Measurements from ENCODE around the gene CFAP61.

CFAP61 gene

DNA sequence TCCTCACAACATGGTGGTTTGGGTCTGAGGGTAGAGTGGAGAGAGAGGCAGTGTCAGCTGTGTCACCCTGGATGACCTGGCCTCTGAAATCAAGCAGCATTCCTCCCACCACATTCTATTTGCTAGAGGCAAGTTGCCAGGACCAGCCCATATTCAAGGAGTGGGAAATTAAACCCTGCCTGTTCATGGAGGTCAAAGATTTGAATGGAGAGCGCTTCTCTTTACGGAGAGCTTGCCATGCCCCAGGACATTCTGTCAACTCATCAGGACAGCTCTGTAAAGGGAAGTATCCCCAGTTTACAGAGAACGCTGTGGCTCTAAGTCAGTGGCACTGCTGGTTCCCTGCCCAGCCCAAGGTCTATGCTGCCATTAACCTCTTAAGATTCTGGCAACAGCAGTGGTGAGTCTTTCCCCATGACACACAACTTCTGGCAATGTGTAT is 225.6 kb downstream of the CFAP61 start:
- Histone ChIP-seq H3K9me3 (ENCODE audit: insufficient read depth, low read depth, low read length) (no peaks in the 10 kb centered on the region), H3F3A (ENCODE audit: low read depth) (no peaks in the 10 kb centered on the region), H3K79me2 (ENCODE audit: insufficient read depth, low read length) (no peaks in the 10 kb centered on the region), H4K20me1 (ENCODE audit: insufficient read depth, low read length, poor library complexity, severe bottlenecking) (no peaks in the 10 kb centered on the region), H2AFZ (ENCODE audit: low read length) (no peak overlapping the region), H3K9me2 (replicated peaks; ENCODE audit: low read depth, low read length) (no peaks in the 10 kb centered on the region), H3K4me3 (ENCODE audit: low read length, poor library complexity, severe bottlenecking) (no peak overlapping the region), H3K4me2 (ENCODE audit: low read depth, low read length, poor library complexity, severe bottlenecking) (no peak overlapping the region), H3K36me3 (ENCODE audit: insufficient read depth, low read length) (no peaks in the 10 kb centered on the region), H3K4me1 (ENCODE audit: insufficient read depth, low read length, poor library complexity, severe bottlenecking) (no peaks in the 10 kb centered on the region), H3K27me3 (ENCODE audit: insufficient read depth, low read length, poor library complexity, severe bottlenecking) (no peaks in the 10 kb centered on the region), H3K9ac (ENCODE audit: low read depth, low read length, poor library complexity, severe bottlenecking) (no peak overlapping the region)
- TF ChIP-seq EZH2phosphoT487 (IDR thresholded peaks at IDR 0.05; ENCODE audit: borderline replicate concordance) = no peak
- TF ChIP-seq, protein P1, sequence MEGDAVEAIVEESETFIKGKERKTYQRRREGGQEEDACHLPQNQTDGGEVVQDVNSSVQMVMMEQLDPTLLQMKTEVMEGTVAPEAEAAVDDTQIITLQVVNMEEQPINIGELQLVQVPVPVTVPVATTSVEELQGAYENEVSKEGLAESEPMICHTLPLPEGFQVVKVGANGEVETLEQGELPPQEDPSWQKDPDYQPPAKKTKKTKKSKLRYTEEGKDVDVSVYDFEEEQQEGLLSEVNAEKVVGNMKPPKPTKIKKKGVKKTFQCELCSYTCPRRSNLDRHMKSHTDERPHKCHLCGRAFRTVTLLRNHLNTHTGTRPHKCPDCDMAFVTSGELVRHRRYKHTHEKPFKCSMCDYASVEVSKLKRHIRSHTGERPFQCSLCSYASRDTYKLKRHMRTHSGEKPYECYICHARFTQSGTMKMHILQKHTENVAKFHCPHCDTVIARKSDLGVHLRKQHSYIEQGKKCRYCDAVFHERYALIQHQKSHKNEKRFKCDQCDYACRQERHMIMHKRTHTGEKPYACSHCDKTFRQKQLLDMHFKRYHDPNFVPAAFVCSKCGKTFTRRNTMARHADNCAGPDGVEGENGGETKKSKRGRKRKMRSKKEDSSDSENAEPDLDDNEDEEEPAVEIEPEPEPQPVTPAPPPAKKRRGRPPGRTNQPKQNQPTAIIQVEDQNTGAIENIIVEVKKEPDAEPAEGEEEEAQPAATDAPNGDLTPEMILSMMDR (conservative IDR thresholded peaks at IDR 0.05; ENCODE audit: low read length) = no peak

DNA sequence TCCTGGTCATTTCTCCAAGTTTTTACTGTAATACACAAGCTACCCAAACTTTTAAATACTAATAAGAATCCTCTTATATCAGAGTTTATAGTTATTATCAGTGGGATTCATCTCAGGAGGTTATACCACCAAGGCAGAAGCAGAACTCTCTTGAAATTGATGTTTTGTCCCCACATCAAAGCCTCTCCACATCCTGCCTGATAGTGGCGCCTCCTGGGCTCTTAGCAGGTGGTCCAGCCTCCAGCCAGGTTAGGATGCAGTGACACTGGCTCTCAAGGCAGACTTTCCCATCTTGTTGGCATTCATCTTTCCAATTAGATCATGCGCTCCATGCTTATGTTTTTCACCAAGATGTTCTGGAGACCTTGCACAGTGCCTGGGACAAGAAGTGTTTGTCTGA is 233.7 kb downstream of the CFAP61 start:
- no peaks in the 10 kb centered on the region for H3K9me2 ChIP-seq (replicated peaks; ENCODE audit: low read depth, low read length)

DNA sequence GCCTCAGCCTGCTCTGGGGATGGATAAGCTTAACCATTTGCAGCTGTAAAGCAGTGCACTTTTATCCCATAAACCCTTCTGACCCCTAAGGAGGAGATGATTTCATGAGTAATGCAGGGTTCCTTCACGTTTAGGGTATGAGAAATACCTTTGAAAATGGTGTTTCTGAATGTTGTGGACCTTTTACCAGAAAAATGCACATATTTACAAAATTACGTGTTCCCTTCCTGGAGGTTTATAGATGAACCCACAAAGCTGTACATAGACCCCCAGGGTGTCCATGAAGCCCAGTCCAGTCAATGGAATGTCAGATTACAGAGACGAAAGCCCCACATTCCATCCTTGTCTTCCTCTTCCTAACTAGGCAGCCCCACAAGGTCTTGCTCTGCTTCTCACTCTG is 237.0 kb downstream of the CFAP61 start:
- H3K9me2 ChIP-seq (replicated peaks; ENCODE audit: low read depth, low read length) = no peaks in the 10 kb centered on the region
- H3K9me3 ChIP-seq (ENCODE audit: insufficient read depth, low read depth, low read length) = no peaks in the 10 kb centered on the region
- no peaks in the 10 kb centered on the region for H3K36me3 ChIP-seq (ENCODE audit: insufficient read depth, low read length)
- no peak overlapping the region for H3K9ac ChIP-seq (ENCODE audit: low read depth, low read length, poor library complexity, severe bottlenecking)
- TF ChIP-seq EZH2phosphoT487 (IDR thresholded peaks at IDR 0.05; ENCODE audit: borderline replicate concordance) = no peak
- TF ChIP-seq, protein P1 (conservative IDR thresholded peaks at IDR 0.05; ENCODE audit: low read length) = no peak
- no peak overlapping the region for H2AFZ ChIP-seq (ENCODE audit: low read length)
- no peaks in the 10 kb centered on the region for H3K27me3 ChIP-seq (ENCODE audit: insufficient read depth, low read length, poor library complexity, severe bottlenecking)
- no peaks in the 10 kb centered on the region for H4K20me1 ChIP-seq (ENCODE audit: insufficient read depth, low read length, poor library complexity, severe bottlenecking)
- H3K4me3 ChIP-seq (ENCODE audit: low read length, poor library complexity, severe bottlenecking) = no peak overlapping the region
- H3K79me2 ChIP-seq (ENCODE audit: insufficient read depth, low read length) = no peaks in the 10 kb centered on the region
- no peak overlapping the region for H3K4me2 ChIP-seq (ENCODE audit: low read depth, low read length, poor library complexity, severe bottlenecking)
- H3K4me1 ChIP-seq (ENCODE audit: insufficient read depth, low read length, poor library complexity, severe bottlenecking) = peaks cover 5% of the 10 kb centered on the region
- H3F3A ChIP-seq (ENCODE audit: low read depth) = no peaks in the 10 kb centered on the region

More for the DNA sequence above, 233.7 kb downstream of the CFAP61 start:
- no peaks in the 10 kb centered on the region for H3F3A ChIP-seq (ENCODE audit: low read depth)
- no peaks in the 10 kb centered on the region for H3K36me3 ChIP-seq (ENCODE audit: insufficient read depth, low read length)
- no peaks in the 10 kb centered on the region for H3K27me3 ChIP-seq (ENCODE audit: insufficient read depth, low read length, poor library complexity, severe bottlenecking)
- no peaks in the 10 kb centered on the region for H3K9me3 ChIP-seq (ENCODE audit: insufficient read depth, low read depth, low read length)
- no peaks in the 10 kb centered on the region for H4K20me1 ChIP-seq (ENCODE audit: insufficient read depth, low read length, poor library complexity, severe bottlenecking)
- H2AFZ ChIP-seq (ENCODE audit: low read length) = no peak overlapping the region
- H3K9ac ChIP-seq (ENCODE audit: low read depth, low read length, poor library complexity, severe bottlenecking) = no peak overlapping the region
- H3K79me2 ChIP-seq (ENCODE audit: insufficient read depth, low read length) = no peaks in the 10 kb centered on the region
- H3K4me2 ChIP-seq (ENCODE audit: low read depth, low read length, poor library complexity, severe bottlenecking) = no peak overlapping the region
- no peak for TF ChIP-seq EZH2phosphoT487 (IDR thresholded peaks at IDR 0.05; ENCODE audit: borderline replicate concordance)
- TF ChIP-seq, protein P1 (conservative IDR thresholded peaks at IDR 0.05; ENCODE audit: low read length) = no peak
- H3K4me1 ChIP-seq (ENCODE audit: insufficient read depth, low read length, poor library complexity, severe bottlenecking) = peaks cover 5% of the 10 kb centered on the region
- H3K4me3 ChIP-seq (ENCODE audit: low read length, poor library complexity, severe bottlenecking) = no peak overlapping the region

Measured in Loucy (cell line).